ENCODE data around the gene CCDC8. TPM values are rescaled to one million over a fixed set of nuclear protein-coding genes. Genes with fewer than 3 reads are reported as not detected.

CCDC8 gene
- total and polyA plus RNA-seq, 5 donors from 2014 or later, result not detected

- H3K4me1 ChIP-seq (ENCODE audit: control insufficient read depth, insufficient read depth, low read length, poor library complexity, severe bottlenecking), result peaks cover 12% of the 10 kb centered on the region
- H3K27ac ChIP-seq (ENCODE audit: insufficient read depth, low read length, poor library complexity, severe bottlenecking), result no peak overlapping the region
- no peaks in the 10 kb centered on the region for H3K9me3 Mint-ChIP-seq
- no peaks in the 10 kb centered on the region for H3K9me3 ChIP-seq (ENCODE audit: control insufficient read depth in 2 of 2, low read length in 2 of 2)
- peak overlapping the region in 1 of 3 donors; percentile 10 for H3K27ac Mint-ChIP-seq
- H3K4me3 Mint-ChIP-seq, result no peak overlapping the region
- no peaks in the 10 kb centered on the region for H3K27me3 Mint-ChIP-seq
- no peaks in the 10 kb centered on the region for H3K27me3 ChIP-seq (ENCODE audit: control insufficient read depth, insufficient read depth, low read length)
- ATAC-seq (ENCODE audit: low read depth in 2 of 2) (no peak), DNase-seq (no peak)
- peaks cover 11% of the 10 kb centered on the region for H3K36me3 ChIP-seq (ENCODE audit: control insufficient read depth, insufficient read depth, low read length)
- peaks cover 16% of the 10 kb centered on the region for H3K36me3 Mint-ChIP-seq
- peaks cover 14 to 39% (median 26%) of the 10 kb centered on the region in 4 donors for H3K4me1 Mint-ChIP-seq
- H3K4me3 ChIP-seq (ENCODE audit: low read depth, low read length), result no peak overlapping the region
Measured at GRCh38 chr19:46366620-46367292, 46.6 kb downstream of the CCDC8 start.

- Histone ChIP-seq H3K27ac (ENCODE audit: insufficient read depth, low read length, poor library complexity, severe bottlenecking) (no peak overlapping the region), H3K9me3 (ENCODE audit: control insufficient read depth in 2 of 2, low read length in 2 of 2) (no peaks in the 10 kb centered on the region), H3K36me3 (ENCODE audit: control insufficient read depth, insufficient read depth, low read length) (peaks cover 11% of the 10 kb centered on the region), H3K27me3 (ENCODE audit: control insufficient read depth, insufficient read depth, low read length) (no peaks in the 10 kb centered on the region), H3K4me3 (ENCODE audit: low read depth, low read length) (no peak overlapping the region), H3K4me1 (ENCODE audit: control insufficient read depth, insufficient read depth, low read length, poor library complexity, severe bottlenecking) (peaks cover 18% of the 10 kb centered on the region)
- Mint-ChIP-seq H3K9me3 (no peaks in the 10 kb centered on the region), H3K4me1 (peaks cover 11 to 39% (median 24%) of the 10 kb centered on the region in 4 donors), H3K36me3 (peaks cover 16% of the 10 kb centered on the region), H3K27me3 (no peaks in the 10 kb centered on the region), H3K27ac (no peak overlapping the region), H3K4me3 (no peak overlapping the region)
- DNase-seq (no peak), ATAC-seq (ENCODE audit: low read depth in 2 of 2) (no peak)
Measured at GRCh38 chr19:46365561-46365960, 47.8 kb downstream of the CCDC8 start.

GRCh38 chr19:46364359-46364758, 49.0 kb downstream of the CCDC8 start:
- H3K36me3 Mint-ChIP-seq, result peaks cover 16% of the 10 kb centered on the region
- H3K27me3 ChIP-seq (ENCODE audit: control insufficient read depth, insufficient read depth, low read length), result no peaks in the 10 kb centered on the region
- peaks cover 20% of the 10 kb centered on the region for H3K4me1 ChIP-seq (ENCODE audit: control insufficient read depth, insufficient read depth, low read length, poor library complexity, severe bottlenecking)
- H3K9me3 Mint-ChIP-seq, result no peaks in the 10 kb centered on the region
- H3K4me3 Mint-ChIP-seq, result no peak overlapping the region
- no peak overlapping the region for H3K27ac Mint-ChIP-seq
- H3K27me3 Mint-ChIP-seq, result no peaks in the 10 kb centered on the region
- H3K4me3 ChIP-seq (ENCODE audit: low read depth, low read length), result no peak overlapping the region
- peaks cover 11 to 47% (median 26%) of the 10 kb centered on the region in 4 donors for H3K4me1 Mint-ChIP-seq
- ATAC-seq (ENCODE audit: low read depth in 2 of 2), result no peak
- no peaks in the 10 kb centered on the region for H3K9me3 ChIP-seq (ENCODE audit: control insufficient read depth in 2 of 2, low read length in 2 of 2)
- H3K27ac ChIP-seq (ENCODE audit: insufficient read depth, low read length, poor library complexity, severe bottlenecking), result no peak overlapping the region
- no peak for DNase-seq
- H3K36me3 ChIP-seq (ENCODE audit: control insufficient read depth, insufficient read depth, low read length), result peaks cover 7% of the 10 kb centered on the region

GRCh38 chr19:46361915-46362314, 51.4 kb downstream of the CCDC8 start:
- Mint-ChIP-seq H3K4me1 (peaks cover 18 to 59% (median 36%) of the 10 kb centered on the region in 4 donors), H3K27me3 (no peaks in the 10 kb centered on the region), H3K4me3 (peak overlapping the region; percentile 22 to 91 (median 80)), H3K9me3 (no peaks in the 10 kb centered on the region), H3K36me3 (peaks cover 18% of the 10 kb centered on the region), H3K27ac (peak overlapping the region in 1 of 3 donors; percentile 78)
- peaks cover 20% of the 10 kb centered on the region for H3K4me1 ChIP-seq (ENCODE audit: control insufficient read depth, insufficient read depth, low read length, poor library complexity, severe bottlenecking)
- H3K4me3 ChIP-seq (ENCODE audit: low read depth, low read length), result peak overlapping the region; percentile 64
- peak; percentile 62 to 86 for ATAC-seq (ENCODE audit: low read depth in 2 of 2)
- no peak overlapping the region for H3K27ac ChIP-seq (ENCODE audit: insufficient read depth, low read length, poor library complexity, severe bottlenecking)
- no peaks in the 10 kb centered on the region for H3K27me3 ChIP-seq (ENCODE audit: control insufficient read depth, insufficient read depth, low read length)
- DNase-seq, result peak in 2 of 3 donors; percentile 66 to 67
- H3K36me3 ChIP-seq (ENCODE audit: control insufficient read depth, insufficient read depth, low read length), result peaks cover 13% of the 10 kb centered on the region
- H3K9me3 ChIP-seq (ENCODE audit: control insufficient read depth in 2 of 2, low read length in 2 of 2), result no peaks in the 10 kb centered on the region

Other genes with a start within 250 kb of the CCDC8 start
- not detected for gene IGFL1, start 183.8 kb downstream of the CCDC8 start, total RNA-seq
- gene IGFL1, start 183.8 kb downstream of the CCDC8 start, polyA plus RNA-seq, result not detected
- not detected for gene HIF3A, start 116.5 kb downstream of the CCDC8 start, total RNA-seq
- gene HIF3A, start 116.5 kb downstream of the CCDC8 start, polyA plus RNA-seq, result not detected
- gene PPP5C, start 66.5 kb downstream of the CCDC8 start, total RNA-seq, result 34.6 TPM
- gene PPP5C, start 66.5 kb downstream of the CCDC8 start, polyA plus RNA-seq, result 10 to 100 TPM; 16.2 to 24.8 (median 18.8) TPM
- not detected for gene PNMA8C, start 15.4 kb upstream of the CCDC8 start, total RNA-seq
- gene PNMA8C, start 15.4 kb upstream of the CCDC8 start, polyA plus RNA-seq, result not detected
- not detected for gene PNMA8A, start 58.0 kb upstream of the CCDC8 start, total RNA-seq
- gene PNMA8A, start 58.0 kb upstream of the CCDC8 start, polyA plus RNA-seq, result under 1 TPM in 1 of 4 donors, not detected in 3; 0.05 TPM
- gene PNMA8B, start 82.3 kb upstream of the CCDC8 start, total RNA-seq, result not detected
- under 1 TPM in 3 of 4 donors, not detected in 1; 0.57 to 0.80 (median 0.62) TPM for gene PNMA8B, start 82.3 kb upstream of the CCDC8 start, polyA plus RNA-seq
- gene CALM3, start 187.8 kb upstream of the CCDC8 start, total RNA-seq, result 286 TPM
- gene CALM3, start 187.8 kb upstream of the CCDC8 start, polyA plus RNA-seq, result 100 to 1,000 TPM; 207 to 361 (median 286) TPM
- 8.6 TPM for gene PTGIR, start 211.5 kb upstream of the CCDC8 start, total RNA-seq
- 10 to 100 TPM in 2 of 4 donors, 1 to 10 TPM in 1, under 1 TPM in 1; 0.31 to 16.8 (median 10.1) TPM for gene PTGIR, start 211.5 kb upstream of the CCDC8 start, polyA plus RNA-seq
- gene GNG8, start 222.6 kb upstream of the CCDC8 start, total RNA-seq, result not detected
- gene GNG8, start 222.6 kb upstream of the CCDC8 start, polyA plus RNA-seq, result 10 to 100 TPM in 1 of 4 donors, 1 to 10 TPM in 2, not detected in 1; 6.8 to 15.7 (median 8.6) TPM
- not detected for gene DACT3, start 247.6 kb upstream of the CCDC8 start, total RNA-seq
- gene DACT3, start 247.6 kb upstream of the CCDC8 start, polyA plus RNA-seq, result not detected

All from CD4-positive, CD25-positive, alpha-beta regulatory T cell (primary cell).